Suprapubic skin (tissue), 3 donors: ENCODE measurements around the gene SEMA7A.

ENCODE experiments used
- CTCF ChIP-seq, 2 donors: fragments of 200-600 bp in 1 of 2; fragments of 450-650 bp in 1 of 2; sonication (generic) in 1 of 2; IDR thresholded peaks; one replicate each; pipeline ENCODE4 v1.5.1; 2016 to 2019; ENCODE audit warnings: antibody characterized with exemption in 2 of 2, mild to moderate bottlenecking in 1 of 2, moderate library complexity in 1 of 2
- POLR2A ChIP-seq, 2 donors: fragments of 450-650 bp; IDR thresholded peaks; one replicate each; pipeline ENCODE4 v1.6.1; 2017; ENCODE audit warnings: antibody characterized with exemption in 2 of 2, mild to moderate bottlenecking in 2 of 2, moderate library complexity in 2 of 2

GRCh38 chr15:74399511-74400312 is 34.0 kb downstream of the SEMA7A start:
- TF ChIP-seq CTCF (IDR thresholded peaks at IDR 0.05) (no peak), POLR2A (IDR thresholded peaks at IDR 0.05) (no peak)
